ENCODE measurements around the gene MYH7.

Gene MYH7

GRCh38 chr14:23447361-23448350 is 12.2 kb upstream of the MYH7 start:
- no peak for DNase-seq

GRCh38 chr14:23446291-23446851 is 10.9 kb upstream of the MYH7 start:
- DNase-seq, result no peak

GRCh38 chr14:23445773-23446172 is 10.3 kb upstream of the MYH7 start:
- no peak for DNase-seq

- DNase-seq, result no peak
Measured at GRCh38 chr14:23444314-23444713, 8.9 kb upstream of the MYH7 start.

GRCh38 chr14:23443881-23444280 is 8.4 kb upstream of the MYH7 start:
- no peak for DNase-seq

- no peak for DNase-seq
Measured at GRCh38 chr14:23443411-23443812, 8.0 kb upstream of the MYH7 start.

GRCh38 chr14:23442721-23443356 is 7.4 kb upstream of the MYH7 start:
- DNase-seq, result no peak

- no peak for DNase-seq
Measured at GRCh38 chr14:23441076-23441475, 5.6 kb upstream of the MYH7 start.

GRCh38 chr14:23439107-23439835 is 3.8 kb upstream of the MYH7 start:
- DNase-seq, result no peak

GRCh38 chr14:23438101-23438971 is 2.9 kb upstream of the MYH7 start:
- no peak for DNase-seq

- DNase-seq, result no peak
Measured at GRCh38 chr14:23437133-23438100, 2.0 kb upstream of the MYH7 start.

- DNase-seq, result no peak
Measured at GRCh38 chr14:23436327-23437132, 1.1 kb upstream of the MYH7 start.

- DNase-seq, result no peak
Measured at GRCh38 chr14:23434488-23435222, 805 bp downstream of the MYH7 start.

GRCh38 chr14:23433457-23433856 is 2.0 kb downstream of the MYH7 start:
- no peak for DNase-seq

- DNase-seq, result no peak
Measured at GRCh38 chr14:23432946-23433345, 2.5 kb downstream of the MYH7 start.

- DNase-seq, result no peak
Measured at GRCh38 chr14:23432102-23432925, 3.1 kb downstream of the MYH7 start.

GRCh38 chr14:23431486-23431885 is 4.0 kb downstream of the MYH7 start:
- no peak for DNase-seq

GRCh38 chr14:23430723-23431085 is 4.8 kb downstream of the MYH7 start:
- no peak for DNase-seq
